Activated CD8-positive, alpha-beta T cell treated with anti-CD3 and anti-CD28 coated beads, Interleukin-2, amount 10 ng/mL, durations not matched to agents 7 days and 5 days (primary cell): ENCODE results near the gene SHOX. TPM values are rescaled to one million over a fixed set of nuclear protein-coding genes. Genes with fewer than 3 reads are reported as not detected.

Experiments
- ATAC-seq: fragments of 150-1000 bp; cut with Tn5 transposase; one replicate; pipeline ENCODE4 v1.10.0; 2021; ENCODE audit warnings: moderate library complexity
- CTCF ChIA-PET: fragments of 350-600 bp; sonication (Branson Sonifier 250); formaldehyde crosslinking; loops from one replicate; lab custom pipeline; 2021; ENCODE audit warnings: antibody characterized with exemption; lab: Charles Lee
- POLR2A ChIA-PET: fragments of 350-600 bp; sonication (Branson Sonifier 250); formaldehyde crosslinking; loops from one replicate; lab custom pipeline; 2021; ENCODE audit warnings: antibody characterized with exemption; lab: Charles Lee
- DNase-seq: peaks from one replicate; pipeline ENCODE4 v3.0.0-alpha.2; 2020
- H3K27ac Mint-ChIP-seq: one replicate; pipeline ENCODE4 v1.8.0; 2021; ENCODE audit warnings: mild to moderate bottlenecking, mixed read lengths
- H3K27me3 Mint-ChIP-seq: one replicate; pipeline ENCODE4 v1.8.0; 2021; ENCODE audit warnings: low read depth, mixed read lengths
- H3K36me3 Mint-ChIP-seq: one replicate; pipeline ENCODE4 v1.8.0; 2021; ENCODE audit warnings: low read depth, mixed read lengths
- H3K4me1 Mint-ChIP-seq: one replicate; pipeline ENCODE4 v1.8.0; 2021; ENCODE audit warnings: low read depth, mixed read lengths
- H3K4me3 Mint-ChIP-seq: one replicate; pipeline ENCODE4 v1.8.0; 2021; ENCODE audit warnings: mild to moderate bottlenecking, mixed read lengths
- H3K9me3 Mint-ChIP-seq: one replicate; pipeline ENCODE4 v1.8.0; 2022; ENCODE audit warnings: mixed read lengths; ENCODE audit not compliant: insufficient read depth
- total RNA-seq, 2 experiments: library from RNA; stranded (reverse); gene quantifications; one replicate each; pipeline ENCODE4 v1.2.3, GENCODE V29; 2021

The SHOX gene
- total RNA-seq, 2 experiments from 2014 or later: not detected

GRCh38 chrX:633985-634958, 3.7 kb downstream of the SHOX start:
- ChIA-PET POLR2A (no interaction called here), CTCF (no interaction called here)
- DNase-seq (no peak), ATAC-seq (no peak)
- H3K4me3 Mint-ChIP-seq: no peak overlapping the region
- peaks cover 71% of the 10 kb centered on the region for H3K27me3 Mint-ChIP-seq
- H3K4me1 Mint-ChIP-seq: no peaks in the 10 kb centered on the region
- no peaks in the 10 kb centered on the region for H3K9me3 Mint-ChIP-seq
- H3K27ac Mint-ChIP-seq: no peak overlapping the region
- no peaks in the 10 kb centered on the region for H3K36me3 Mint-ChIP-seq

GRCh38 chrX:635428-636090, 5.0 kb downstream of the SHOX start:
- Mint-ChIP-seq H3K9me3 (no peaks in the 10 kb centered on the region), H3K27ac (no peak overlapping the region), H3K4me1 (no peaks in the 10 kb centered on the region), H3K4me3 (no peak overlapping the region), H3K27me3 (peaks cover 69% of the 10 kb centered on the region), H3K36me3 (no peaks in the 10 kb centered on the region)
- CTCF ChIA-PET: no interaction called here
- no peak for DNase-seq
- POLR2A ChIA-PET: no interaction called here
- no peak for ATAC-seq

GRCh38 chrX:636981-637659, 6.5 kb downstream of the SHOX start:
- no peaks in the 10 kb centered on the region for H3K4me1 Mint-ChIP-seq
- peaks cover 63% of the 10 kb centered on the region for H3K27me3 Mint-ChIP-seq

GRCh38 chrX:637660-638481, 7.3 kb downstream of the SHOX start:
- H3K9me3 Mint-ChIP-seq: no peaks in the 10 kb centered on the region
- ChIA-PET CTCF (no interaction called here), POLR2A (no interaction called here)
- H3K27ac Mint-ChIP-seq: no peak overlapping the region
- H3K36me3 Mint-ChIP-seq: no peaks in the 10 kb centered on the region
- H3K27me3 Mint-ChIP-seq: peaks cover 57% of the 10 kb centered on the region
- no peak for ATAC-seq
- H3K4me3 Mint-ChIP-seq: no peak overlapping the region
- H3K4me1 Mint-ChIP-seq: no peaks in the 10 kb centered on the region
- DNase-seq: no peak

More at GRCh38 chrX:636981-637659, 6.5 kb downstream of the SHOX start:
- CTCF ChIA-PET: no interaction called here
- POLR2A ChIA-PET: no interaction called here
- ATAC-seq: no peak
- Mint-ChIP-seq H3K9me3 (no peaks in the 10 kb centered on the region), H3K4me3 (no peak overlapping the region), H3K27ac (no peak overlapping the region), H3K36me3 (no peaks in the 10 kb centered on the region)
- DNase-seq: no peak

GRCh38 chrX:638482-639131, 8.0 kb downstream of the SHOX start:
- POLR2A ChIA-PET: no interaction called here

GRCh38 chrX:639151-639550, 8.6 kb downstream of the SHOX start:
- no peak for DNase-seq
- H3K4me1 Mint-ChIP-seq: no peaks in the 10 kb centered on the region
- no peak overlapping the region for H3K27ac Mint-ChIP-seq
- peaks cover 45% of the 10 kb centered on the region for H3K27me3 Mint-ChIP-seq
- ChIA-PET CTCF (no interaction called here), POLR2A (no interaction called here)
- no peak overlapping the region for H3K4me3 Mint-ChIP-seq
- H3K36me3 Mint-ChIP-seq: no peaks in the 10 kb centered on the region
- no peak for ATAC-seq
- H3K9me3 Mint-ChIP-seq: no peaks in the 10 kb centered on the region

More at GRCh38 chrX:638482-639131, 8.0 kb downstream of the SHOX start:
- DNase-seq (no peak), ATAC-seq (no peak)
- H3K36me3 Mint-ChIP-seq: no peaks in the 10 kb centered on the region
- no peaks in the 10 kb centered on the region for H3K4me1 Mint-ChIP-seq
- H3K4me3 Mint-ChIP-seq: no peak overlapping the region
- CTCF ChIA-PET: no interaction called here
- H3K27ac Mint-ChIP-seq: no peak overlapping the region
- H3K27me3 Mint-ChIP-seq: peaks cover 49% of the 10 kb centered on the region
- no peaks in the 10 kb centered on the region for H3K9me3 Mint-ChIP-seq

GRCh38 chrX:640641-641040, 10.1 kb downstream of the SHOX start:
- Mint-ChIP-seq H3K27ac (no peak overlapping the region), H3K9me3 (no peaks in the 10 kb centered on the region), H3K4me3 (no peak overlapping the region), H3K4me1 (no peaks in the 10 kb centered on the region), H3K36me3 (no peaks in the 10 kb centered on the region), H3K27me3 (peaks cover 42% of the 10 kb centered on the region)
- ChIA-PET POLR2A (no interaction called here), CTCF (no interaction called here)
- DNase-seq: no peak
- ATAC-seq: no peak

- Mint-ChIP-seq H3K9me3 (no peaks in the 10 kb centered on the region), H3K4me1 (no peaks in the 10 kb centered on the region), H3K27me3 (peaks cover 41% of the 10 kb centered on the region), H3K27ac (no peak overlapping the region), H3K4me3 (no peak overlapping the region), H3K36me3 (no peaks in the 10 kb centered on the region)
- CTCF ChIA-PET: no interaction called here
- POLR2A ChIA-PET: no interaction called here
- ATAC-seq (no peak), DNase-seq (no peak)
These were observed 11.3 kb downstream of the SHOX start for GRCh38 chrX:641671-642435.

GRCh38 chrX:642436-643240, 12.0 kb downstream of the SHOX start:
- no peaks in the 10 kb centered on the region for H3K36me3 Mint-ChIP-seq
- H3K27me3 Mint-ChIP-seq: peaks cover 34% of the 10 kb centered on the region
- no peak for ATAC-seq
- H3K27ac Mint-ChIP-seq: no peak overlapping the region
- CTCF ChIA-PET: no interaction called here
- no peaks in the 10 kb centered on the region for H3K9me3 Mint-ChIP-seq
- H3K4me1 Mint-ChIP-seq: no peaks in the 10 kb centered on the region
- POLR2A ChIA-PET: no interaction called here
- DNase-seq: no peak
- no peak overlapping the region for H3K4me3 Mint-ChIP-seq

- DNase-seq (no peak), ATAC-seq (no peak)
- Mint-ChIP-seq H3K36me3 (no peaks in the 10 kb centered on the region), H3K4me1 (no peaks in the 10 kb centered on the region), H3K27ac (no peak overlapping the region), H3K4me3 (no peak overlapping the region), H3K27me3 (peaks cover 29% of the 10 kb centered on the region), H3K9me3 (no peaks in the 10 kb centered on the region)
- POLR2A ChIA-PET: no interaction called here
- CTCF ChIA-PET: no interaction called here
These were observed 12.6 kb downstream of the SHOX start for GRCh38 chrX:643241-643595.
